Esophagus muscularis mucosa (tissue), 4 donors: ENCODE results near the gene GNA12. TPM values are rescaled to one million over a fixed set of nuclear protein-coding genes. Genes with fewer than 3 reads are reported as not detected.
A peak's percentile ranks its signal among the peaks of the same experiment; 100 is the strongest.

Experiments
- DNase-seq: peaks from one replicate; pipeline ENCODE4 v3.0.0-alpha.2; 2017; ENCODE audit errors: extremely low spot score
- H3K27ac ChIP-seq, 4 donors: fragments of 200-600 bp; sonication (generic); replicated peaks in 1 of 4; 1 replicate in 3 of 4; 2 replicates in 1 of 4; pipeline ENCODE4 v1.5.1; 2016 to 2019; ENCODE audit warnings: mild to moderate bottlenecking in 1 of 4
- H3K27me3 ChIP-seq, 4 donors: fragments of 200-600 bp; sonication (generic); one replicate each; pipeline versions ENCODE4 v1.5.1 to v1.6.0; 2016 to 2019
- H3K36me3 ChIP-seq, 4 donors: fragments of 200-600 bp; sonication (generic); one replicate each; pipeline ENCODE4 v1.5.1; 2016 to 2019
- H3K4me1 ChIP-seq, 4 donors: fragments of 200-600 bp; sonication (generic); one replicate each; pipeline ENCODE4 v1.5.1; 2016 to 2019
- H3K4me3 ChIP-seq, 4 donors: fragments of 200-600 bp; sonication (generic); 1 replicate in 2 of 4; 2 replicates in 2 of 4; pipeline ENCODE4 v1.5.1; 2016 to 2019; ENCODE audit warnings: mild to moderate bottlenecking in 4 of 4, moderate library complexity in 1 of 4
- H3K9me3 ChIP-seq, 4 donors: fragments of 200-600 bp; sonication (generic); 1 replicate in 3 of 4; 2 replicates in 1 of 4; pipeline ENCODE4 v1.5.1; 2016 to 2019
- CTCF ChIP-seq, 3 experiments: fragments of 200-600 bp in 2 of 3; fragments of 450-650 bp in 1 of 3; sonication (generic) in 2 of 3; IDR thresholded peaks; one replicate each; pipeline ENCODE4 v1.5.1; 2017 to 2019; ENCODE audit warnings: antibody characterized with exemption in 3 of 3, mild to moderate bottlenecking in 2 of 3, moderate library complexity in 1 of 3
- EP300 ChIP-seq: sonication (generic); formaldehyde crosslinking; IDR thresholded peaks from one replicate; pipeline ENCODE4 v1.6.1; 2017; ENCODE audit warnings: antibody characterized with exemption
- POLR2A ChIP-seq: fragments of 450-650 bp; IDR thresholded peaks from one replicate; pipeline ENCODE4 v1.6.1; 2017; ENCODE audit warnings: antibody characterized with exemption, moderate library complexity, mild to moderate bottlenecking, low read depth
- POLR2AphosphoS5 ChIP-seq, 2 donors: sonication (generic); formaldehyde crosslinking; IDR thresholded peaks; one replicate each; pipeline ENCODE4 v1.6.1; 2017; ENCODE audit warnings: antibody characterized with exemption in 2 of 2
- WGBS: methylation state at CpG from one replicate; pipeline ENCODE4 v1.1.5; 2018; 5-methylcytosine and 5-hydroxymethylcytosine counted together
- intact Hi-C: fragments of 100-400 bp; cut with DNase I; formaldehyde crosslinking; loops from one replicate; pipeline ENCODE4 v1.15.1; 2023
- total RNA-seq, 4 donors: library from RNA; depleted of rRNA; stranded (reverse); fragments of >200 nt; gene quantifications; one replicate each; pipeline versions ENCODE4 v1.1.0 to v1.2.1, GENCODE V29; 2016

Gene GNA12
- total RNA-seq, 4 donors from 2014 or later, result 25.3 to 61.8 (median 38.9) TPM

DNA sequence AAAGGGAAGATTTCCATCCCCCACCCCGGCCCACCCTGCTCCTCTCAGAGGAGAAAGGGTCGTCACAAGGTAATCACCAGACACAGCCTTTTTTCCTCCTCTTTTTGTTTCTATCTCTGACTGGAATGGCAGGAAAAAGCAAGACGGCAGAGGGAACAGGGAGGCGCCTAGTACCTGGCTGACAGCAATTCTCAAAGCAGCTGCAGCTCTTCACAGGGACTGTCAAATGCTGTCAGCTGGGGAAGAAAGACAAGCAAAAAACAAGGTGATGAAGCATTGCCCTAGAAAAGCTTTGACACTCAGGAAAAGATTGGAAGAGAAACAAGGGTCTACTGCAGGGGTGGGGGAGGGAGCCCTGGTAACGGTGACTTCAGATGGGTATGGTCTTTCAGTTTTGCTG is 52.7 kb downstream of the GNA12 start:
- DNase-seq, result no peak
- H3K27me3 ChIP-seq, result no peaks in the 10 kb centered on the region
- H3K36me3 ChIP-seq, result peaks cover 0 to 56% (median 45%) of the 10 kb centered on the region in 4 donors
- H3K4me3 ChIP-seq, result no peak overlapping the region
- H3K4me1 ChIP-seq, result peaks cover 0 to 14% (median 5%) of the 10 kb centered on the region in 4 donors
- no peak overlapping the region for H3K27ac ChIP-seq
- TF ChIP-seq CTCF (IDR thresholded peaks at IDR 0.05) (no peak), POLR2A (no peak), POLR2AphosphoS5 (IDR thresholded peaks at IDR 0.05) (no peak), EP300 (no peak)
- H3K9me3 ChIP-seq, result no peaks in the 10 kb centered on the region
- WGBS, result 70% methylated on average over 5 of the region's 5 CpGs
- intact Hi-C loops, result no loop called here

GRCh38 chr7:2787251-2787951 is 56.7 kb downstream of the GNA12 start:
- H3K4me1 ChIP-seq, result peaks cover 14 to 37% (median 18%) of the 10 kb centered on the region in 4 donors
- TF ChIP-seq CTCF (IDR thresholded peaks at IDR 0.05) (no peak), POLR2A (no peak), POLR2AphosphoS5 (IDR thresholded peaks at IDR 0.05) (no peak)
- H3K9me3 ChIP-seq, result no peaks in the 10 kb centered on the region
- no peak for DNase-seq
- intact Hi-C loops, result no loop called here
- peaks cover 0 to 34% (median 26%) of the 10 kb centered on the region in 4 donors for H3K36me3 ChIP-seq
- WGBS, result 96% methylated on average over 23 of the region's 24 CpGs
- no peaks in the 10 kb centered on the region for H3K27me3 ChIP-seq
- no peak overlapping the region for H3K4me3 ChIP-seq
- no peak overlapping the region for H3K27ac ChIP-seq

GRCh38 chr7:2786607-2787116 is 57.4 kb downstream of the GNA12 start:
- TF ChIP-seq POLR2AphosphoS5 (IDR thresholded peaks at IDR 0.05), result no peak
- no peak for TF ChIP-seq POLR2A
- no peak for TF ChIP-seq EP300
- TF ChIP-seq CTCF (IDR thresholded peaks at IDR 0.05), result no peak
- Histone ChIP-seq H3K27me3 (no peaks in the 10 kb centered on the region), H3K4me1 (peaks cover 14 to 37% (median 18%) of the 10 kb centered on the region in 4 donors), H3K4me3 (no peak overlapping the region), H3K27ac (no peak overlapping the region), H3K36me3 (peaks cover 0 to 28% (median 19%) of the 10 kb centered on the region in 4 donors), H3K9me3 (no peaks in the 10 kb centered on the region)
- intact Hi-C loops, result no loop called here
- 91% methylated on average over 10 of the region's 11 CpGs for WGBS
- no peak for DNase-seq

- 40% methylated on average over 6 of the region's 6 CpGs for WGBS
- TF ChIP-seq EP300, result no peak
- no peak for TF ChIP-seq POLR2A
- TF ChIP-seq CTCF (IDR thresholded peaks at IDR 0.05), result no peak
- peak; percentile 18 to 50 for TF ChIP-seq POLR2AphosphoS5 (IDR thresholded peaks at IDR 0.05)
- Histone ChIP-seq H3K4me1 (peaks cover 14 to 37% (median 18%) of the 10 kb centered on the region in 4 donors), H3K27me3 (no peaks in the 10 kb centered on the region), H3K9me3 (no peaks in the 10 kb centered on the region), H3K36me3 (peaks cover 0 to 20% (median 10%) of the 10 kb centered on the region in 4 donors), H3K4me3 (no peak overlapping the region), H3K27ac (peak overlapping the region; percentile 24 to 62 (median 42))
- no peak for DNase-seq
- intact Hi-C loops, result no loop called here
Measured at GRCh38 chr7:2785071-2785500, 59.0 kb downstream of the GNA12 start.
